Measurements from ENCODE around the gene CDK14. TPM values are rescaled to one million over a fixed set of nuclear protein-coding genes. Genes with fewer than 3 reads are reported as not detected.
"Not testable (repeated sequence)": the region's sequence is repeated elsewhere in the genome, so short reads cannot be mapped to it uniquely, and the experiment has no call there.

CDK14 gene
- total RNA-seq, 1 donor from 2014 or later = 131 TPM

DNA sequence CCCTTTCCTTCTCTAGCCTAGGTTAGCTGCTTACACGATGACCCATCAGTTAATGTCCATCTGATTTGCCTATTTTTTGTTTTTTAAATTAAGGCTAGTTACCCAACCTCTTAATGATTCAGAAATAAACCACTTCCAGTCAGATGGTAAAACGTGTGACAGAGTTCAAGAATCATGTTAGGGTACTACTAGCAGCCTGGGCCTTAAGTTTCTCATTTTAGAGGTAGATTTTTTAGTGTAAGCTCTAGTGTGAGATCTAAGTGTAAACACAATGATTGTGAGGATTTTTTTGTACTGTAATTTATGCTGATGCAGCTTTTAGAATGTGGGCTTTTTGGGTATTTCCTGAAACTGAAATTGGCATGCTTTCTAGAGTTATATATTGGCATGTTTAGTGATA lies 130.0 kb downstream of the CDK14 start:
- Mint-ChIP-seq H3K27me3 (ENCODE audit: unreplicated experiment) (no peaks in the 10 kb centered on the region), H3K36me3 (ENCODE audit: unreplicated experiment) (peaks cover 15% of the 10 kb centered on the region), H3K4me3 (ENCODE audit: unreplicated experiment) (no peak overlapping the region), H3K4me1 (ENCODE audit: unreplicated experiment) (peaks cover 75% of the 10 kb centered on the region), H3K9me3 (ENCODE audit: unreplicated experiment) (no peaks in the 10 kb centered on the region), H3K27ac (ENCODE audit: unreplicated experiment) (peak overlapping the region; percentile 15)
- no peak for TF ChIP-seq CTCF (IDR thresholded peaks at IDR 0.05)
- DNase-seq (ENCODE audit: extremely low spot score, unreplicated experiment) = no peak

DNA sequence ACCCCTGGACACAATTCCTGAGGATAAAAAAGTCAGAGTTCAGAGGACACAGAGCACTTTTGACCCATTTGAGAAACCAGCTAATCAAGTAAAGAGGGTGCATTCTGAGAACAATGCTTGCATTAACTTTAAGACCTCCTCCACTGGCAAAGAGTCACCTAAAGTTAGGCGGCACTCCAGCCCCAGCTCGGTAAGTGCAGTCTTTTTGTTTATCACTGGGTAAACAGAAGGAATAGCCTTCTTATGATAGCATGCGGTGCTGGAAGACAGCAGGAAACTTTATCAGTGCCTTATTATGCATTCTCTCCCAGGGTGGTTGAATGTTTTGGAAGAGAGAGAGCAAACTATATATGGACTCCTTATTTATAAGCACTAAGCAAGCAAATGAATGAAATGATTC lies 130.5 kb downstream of the CDK14 start:
- no peak for TF ChIP-seq CTCF (IDR thresholded peaks at IDR 0.05)
- no peak for DNase-seq (ENCODE audit: extremely low spot score, unreplicated experiment)
- Mint-ChIP-seq H3K27ac (ENCODE audit: unreplicated experiment) (peak overlapping the region; percentile 23), H3K4me3 (ENCODE audit: unreplicated experiment) (no peak overlapping the region), H3K36me3 (ENCODE audit: unreplicated experiment) (peaks cover 20% of the 10 kb centered on the region), H3K4me1 (ENCODE audit: unreplicated experiment) (peaks cover 70% of the 10 kb centered on the region), H3K9me3 (ENCODE audit: unreplicated experiment) (no peaks in the 10 kb centered on the region), H3K27me3 (ENCODE audit: unreplicated experiment) (no peaks in the 10 kb centered on the region)

- H3K4me3 Mint-ChIP-seq (ENCODE audit: unreplicated experiment) = no peak overlapping the region
- TF ChIP-seq CTCF (IDR thresholded peaks at IDR 0.05) = no peak
- H3K27ac Mint-ChIP-seq (ENCODE audit: unreplicated experiment) = peak overlapping the region; percentile 23
- H3K36me3 Mint-ChIP-seq (ENCODE audit: unreplicated experiment) = peaks cover 28% of the 10 kb centered on the region
- H3K9me3 Mint-ChIP-seq (ENCODE audit: unreplicated experiment) = peaks cover 1% of the 10 kb centered on the region
- no peak for DNase-seq (ENCODE audit: extremely low spot score, unreplicated experiment)
- no peaks in the 10 kb centered on the region for H3K27me3 Mint-ChIP-seq (ENCODE audit: unreplicated experiment)
- peaks cover 62% of the 10 kb centered on the region for H3K4me1 Mint-ChIP-seq (ENCODE audit: unreplicated experiment)
Measured at GRCh38 chr7:90727412-90727811, 131.3 kb downstream of the CDK14 start.

DNA sequence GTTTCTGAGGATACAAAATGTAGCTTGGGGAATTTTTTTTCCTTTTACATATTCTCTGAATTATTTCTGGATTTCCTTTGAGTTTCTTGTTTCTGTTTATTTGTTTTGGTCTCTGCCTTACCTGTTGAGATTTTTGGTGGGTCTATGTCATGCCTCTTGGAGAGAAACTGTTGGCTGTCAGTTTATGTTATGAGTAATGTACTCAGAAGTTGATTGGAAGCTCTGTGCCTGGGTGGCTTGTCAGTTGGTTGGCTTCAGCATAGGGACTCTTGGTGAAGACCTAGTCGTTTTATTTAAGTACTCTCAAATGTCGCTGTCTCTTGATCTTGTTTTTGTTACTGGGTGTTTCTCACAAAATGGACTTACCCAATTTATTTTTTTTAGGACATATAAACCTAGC lies 132.4 kb downstream of the CDK14 start:
- H3K4me1 Mint-ChIP-seq (ENCODE audit: unreplicated experiment) = peaks cover 51% of the 10 kb centered on the region
- H3K27ac Mint-ChIP-seq (ENCODE audit: unreplicated experiment) = no peak overlapping the region

DNA sequence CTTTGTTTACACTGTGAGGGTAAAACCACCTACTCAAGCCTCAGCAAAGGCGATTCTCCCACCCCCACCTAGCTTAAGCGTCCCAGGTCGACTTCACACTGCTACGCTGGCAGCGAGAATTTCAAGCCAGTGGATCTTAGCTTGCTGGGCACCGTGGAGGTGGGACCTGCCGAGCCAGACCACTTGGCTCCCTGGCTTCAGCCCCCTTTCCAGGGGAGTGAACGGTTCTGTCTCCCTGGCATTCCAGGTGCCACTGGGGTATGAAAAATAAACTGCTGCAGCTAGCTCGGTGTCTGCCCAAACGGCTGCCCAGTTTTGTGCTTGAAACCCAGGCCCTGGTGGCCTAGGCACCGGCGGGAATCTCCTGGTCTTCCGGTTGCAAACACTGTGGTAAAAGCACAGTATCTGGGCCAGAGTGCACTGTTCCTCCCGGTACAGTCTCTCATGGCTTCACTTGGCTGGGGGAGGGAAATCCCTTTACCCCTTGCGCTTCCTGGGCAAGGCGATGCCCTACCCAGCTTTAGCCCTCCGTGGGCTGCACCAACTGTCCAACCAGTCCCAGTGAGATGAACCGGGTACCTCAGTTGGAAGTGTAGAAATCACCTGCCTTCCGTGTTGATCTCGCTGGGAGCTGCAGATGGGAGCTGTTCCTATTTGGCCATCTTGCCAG lies 139.6 kb downstream of the CDK14 start:
- Mint-ChIP-seq H3K36me3 (ENCODE audit: unreplicated experiment) (peaks cover 67% of the 10 kb centered on the region), H3K9me3 (ENCODE audit: unreplicated experiment) (peaks cover 20% of the 10 kb centered on the region)
- not testable (repeated sequence) for H3K27me3 Mint-ChIP-seq (ENCODE audit: unreplicated experiment); H3K4me1 Mint-ChIP-seq (ENCODE audit: unreplicated experiment); DNase-seq (ENCODE audit: extremely low spot score, unreplicated experiment); H3K27ac Mint-ChIP-seq (ENCODE audit: unreplicated experiment); H3K4me3 Mint-ChIP-seq (ENCODE audit: unreplicated experiment)

More for the DNA sequence above, 132.4 kb downstream of the CDK14 start:
- TF ChIP-seq CTCF (IDR thresholded peaks at IDR 0.05) = no peak
- no peak for DNase-seq (ENCODE audit: extremely low spot score, unreplicated experiment)
- peaks cover 38% of the 10 kb centered on the region for H3K36me3 Mint-ChIP-seq (ENCODE audit: unreplicated experiment)
- peaks cover 11% of the 10 kb centered on the region for H3K9me3 Mint-ChIP-seq (ENCODE audit: unreplicated experiment)
- H3K27me3 Mint-ChIP-seq (ENCODE audit: unreplicated experiment) = no peaks in the 10 kb centered on the region
- no peak overlapping the region for H3K4me3 Mint-ChIP-seq (ENCODE audit: unreplicated experiment)

All from osteocyte (in vitro differentiated cells).